HG03175 (cell line): ENCODE measurements around the gene PLCB4.

Experiments
- ATAC-seq: cut with Tn5 transposase; IDR thresholded peaks from one replicate; pipeline ENCODE4 v1.9.1; 2021; ENCODE audit warnings: mild to moderate bottlenecking, moderate library complexity; ENCODE audit not compliant: unreplicated experiment

PLCB4 gene

GRCh38 chr20:9301129-9302090 is 232.5 kb downstream of the PLCB4 start:
- no peak for ATAC-seq

GRCh38 chr20:9302091-9302462 is 233.2 kb downstream of the PLCB4 start:
- ATAC-seq: no peak

DNA sequence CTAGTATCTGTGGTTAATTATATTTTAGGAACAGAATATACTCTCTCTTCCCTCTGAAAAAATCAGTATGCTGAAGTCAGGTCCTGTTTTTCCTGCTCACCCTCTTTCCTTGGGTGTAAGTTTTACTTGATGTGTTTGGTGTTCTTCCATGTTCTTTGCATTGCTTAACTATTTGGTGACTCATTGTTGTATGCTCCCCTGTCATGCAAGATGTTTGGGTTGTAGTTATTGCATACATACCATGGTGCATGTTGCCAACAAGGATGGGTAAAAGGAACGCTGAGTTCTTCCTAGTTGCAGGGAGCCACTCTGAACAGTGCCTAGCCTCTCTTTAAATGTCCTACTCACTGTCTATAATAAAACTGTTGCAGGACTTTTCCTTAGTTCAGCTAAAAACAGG is 237.6 kb downstream of the PLCB4 start:
- ATAC-seq: no peak

DNA sequence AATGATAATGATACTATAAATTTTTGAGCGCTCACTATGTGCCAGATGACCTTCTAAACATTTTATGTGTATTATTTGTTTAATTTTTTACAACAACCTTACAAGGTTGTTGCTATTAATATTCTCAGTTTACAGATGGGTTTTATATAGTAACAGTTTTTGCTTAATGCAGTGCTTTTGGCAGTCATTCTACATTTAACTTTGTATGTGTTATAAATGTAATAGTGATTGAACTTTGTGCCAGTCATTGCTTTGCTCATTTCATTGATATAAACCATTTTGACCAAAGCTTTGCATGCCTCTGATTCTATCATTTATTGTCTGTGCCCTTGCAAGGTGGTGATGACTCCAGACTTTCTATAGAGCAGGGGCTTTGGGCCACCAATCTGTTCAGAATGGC is 239.2 kb downstream of the PLCB4 start:
- no peak for ATAC-seq

- no peak for ATAC-seq
Measured at GRCh38 chr20:9311132-9311531, 242.2 kb downstream of the PLCB4 start.

GRCh38 chr20:9319687-9320384 is 250.9 kb downstream of the PLCB4 start:
- ATAC-seq: no peak

DNA sequence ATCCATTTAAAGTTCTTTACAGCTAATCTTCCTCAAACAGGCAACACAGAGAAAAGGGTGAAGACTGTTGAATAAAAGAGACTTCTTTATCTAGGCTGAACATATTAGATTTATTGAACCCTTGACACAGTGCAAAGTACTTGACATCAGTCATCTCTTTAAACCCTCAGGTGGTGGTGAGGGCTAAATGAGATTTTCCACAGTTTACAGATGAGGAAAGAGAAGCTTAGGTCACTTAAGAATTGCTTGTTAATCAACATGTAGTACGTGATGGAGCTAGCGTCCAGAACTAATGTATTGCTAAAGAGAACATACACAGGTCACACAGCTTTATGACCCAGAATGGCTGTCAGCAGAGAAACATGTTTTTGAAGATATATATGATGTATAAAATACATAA is 252.1 kb downstream of the PLCB4 start:
- no peak for ATAC-seq

DNA sequence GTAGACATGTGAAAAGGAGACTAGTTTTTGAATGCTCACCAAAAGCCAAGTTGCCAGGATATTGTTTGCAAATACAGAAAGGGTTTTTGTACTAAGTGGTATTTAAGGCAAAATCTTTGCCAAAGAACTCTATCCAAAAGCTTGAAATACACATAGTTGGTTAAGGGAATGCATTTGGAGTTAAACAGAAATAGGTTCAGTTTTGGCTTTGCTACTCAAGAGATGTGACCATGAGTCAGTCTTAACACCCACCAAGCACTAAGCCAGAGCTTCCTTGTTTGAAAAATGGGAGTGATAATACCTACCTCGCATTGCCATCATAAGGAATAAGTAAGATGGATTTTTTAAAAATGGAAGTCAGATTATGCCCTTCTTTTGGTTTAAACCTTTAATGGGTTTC is 253.8 kb downstream of the PLCB4 start:
- no peak for ATAC-seq

DNA sequence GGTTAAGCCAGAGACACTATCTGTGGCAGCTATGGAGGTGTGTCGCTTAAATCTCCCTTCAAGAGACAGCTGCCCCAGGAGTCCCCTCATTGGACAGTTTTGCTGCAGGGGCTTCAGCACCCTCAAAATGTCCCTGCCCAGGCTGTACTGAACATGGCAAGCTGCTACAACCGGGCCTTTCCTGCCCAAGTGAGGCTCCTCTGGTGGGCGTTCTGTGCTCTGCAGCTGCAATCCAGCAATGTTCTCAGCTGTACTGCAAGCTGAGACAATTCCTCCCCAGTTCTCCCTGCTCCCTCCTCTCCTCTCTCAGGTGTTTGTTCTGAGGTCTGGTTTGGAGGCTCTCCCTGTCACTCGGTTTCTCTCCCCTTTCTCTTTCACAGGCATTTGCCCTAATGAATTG is 254.7 kb downstream of the PLCB4 start:
- ATAC-seq: no peak

GRCh38 chr20:9329355-9330101 is 260.6 kb downstream of the PLCB4 start:
- no peak for ATAC-seq

DNA sequence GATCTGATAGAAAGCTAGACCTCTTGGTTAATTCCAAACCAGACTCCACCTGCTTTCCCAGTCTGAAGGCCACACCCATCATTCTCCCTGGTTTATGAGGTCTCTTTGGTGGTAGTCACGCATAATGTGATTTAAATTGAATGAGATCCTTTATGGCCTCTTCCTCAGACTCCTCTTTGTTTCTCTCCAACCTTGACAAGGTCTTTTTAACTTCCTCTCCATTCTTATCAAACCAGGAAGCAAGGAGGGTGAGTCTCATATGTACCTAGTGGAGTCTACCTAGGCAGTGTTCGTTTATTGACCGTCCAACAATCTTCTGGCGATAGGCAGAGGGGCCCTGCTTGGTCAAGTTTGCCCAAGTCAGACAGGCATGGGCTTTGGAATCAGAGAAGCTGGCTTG is 261.3 kb downstream of the PLCB4 start:
- ATAC-seq: no peak

GRCh38 chr20:9331707-9332435 is 263.0 kb downstream of the PLCB4 start:
- ATAC-seq: no peak

DNA sequence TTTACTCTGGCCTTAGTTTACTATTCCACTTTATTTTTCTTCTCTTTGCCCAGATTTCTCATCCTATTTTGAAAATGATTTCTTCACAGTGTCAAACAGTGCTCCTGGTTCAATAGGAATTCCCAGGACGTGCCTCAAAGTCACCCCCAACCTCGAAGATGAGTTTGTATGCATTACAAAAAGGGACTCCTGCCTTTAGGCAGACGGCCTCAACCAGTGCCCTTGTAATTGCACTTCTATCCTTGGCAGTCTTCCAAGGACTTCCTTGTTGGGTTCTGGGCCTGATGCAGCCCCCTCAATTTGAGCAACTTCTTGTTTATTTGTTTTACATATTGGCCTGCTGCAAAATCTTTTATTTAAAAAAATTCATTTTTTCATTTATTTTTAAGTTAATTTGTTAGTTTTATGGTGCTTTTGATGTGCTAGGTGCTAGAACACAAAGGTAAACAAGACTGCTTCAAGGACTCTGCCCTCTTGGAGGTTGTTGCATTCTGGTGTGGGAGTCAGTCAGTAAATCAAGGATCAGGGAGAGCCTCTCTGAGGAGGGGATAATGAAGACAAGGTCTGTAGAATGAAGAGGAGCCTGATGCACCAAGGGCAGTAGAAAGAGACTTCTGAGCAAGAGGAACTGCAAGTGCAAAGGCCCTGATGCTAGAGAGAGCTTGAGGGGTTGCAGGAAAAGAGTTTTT is 264.0 kb downstream of the PLCB4 start:
- no peak for ATAC-seq

DNA sequence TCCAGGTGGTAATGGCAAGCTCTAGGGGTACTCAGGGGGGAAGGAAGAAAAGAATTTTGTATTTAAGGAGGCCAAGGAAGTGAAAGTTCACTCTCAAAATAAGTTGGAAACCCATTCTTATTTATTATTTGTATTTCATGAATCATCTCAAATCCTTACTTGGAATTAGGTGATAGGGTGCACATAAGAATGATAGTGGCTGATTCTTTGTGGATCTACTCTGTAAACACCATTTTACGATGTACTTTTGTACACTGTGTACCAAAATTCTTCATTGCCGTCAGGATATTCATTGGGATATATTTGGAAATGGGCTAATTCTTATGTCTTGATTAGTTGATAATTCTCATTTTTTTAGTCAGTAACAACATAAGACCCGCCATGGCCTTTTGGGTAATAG is 266.0 kb downstream of the PLCB4 start:
- no peak for ATAC-seq

DNA sequence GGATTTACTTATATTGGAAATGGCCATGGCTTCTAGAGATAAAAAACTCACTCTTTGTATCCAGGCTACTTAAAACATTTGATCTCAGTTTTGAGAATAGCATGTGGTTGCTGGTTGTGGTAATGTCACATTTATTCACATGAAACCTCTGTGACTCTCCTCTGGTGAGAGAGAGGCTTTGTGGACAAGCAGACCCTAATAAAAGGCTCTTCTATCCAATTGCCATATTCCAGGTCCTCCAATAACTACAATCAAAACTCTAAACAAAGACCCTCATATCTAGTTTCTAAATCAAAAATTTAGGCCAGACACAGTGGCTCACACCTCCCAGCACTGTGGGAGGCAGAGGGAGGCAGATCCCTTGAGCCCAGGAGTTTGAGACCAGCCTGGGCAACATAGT is 269.2 kb downstream of the PLCB4 start:
- no peak for ATAC-seq

DNA sequence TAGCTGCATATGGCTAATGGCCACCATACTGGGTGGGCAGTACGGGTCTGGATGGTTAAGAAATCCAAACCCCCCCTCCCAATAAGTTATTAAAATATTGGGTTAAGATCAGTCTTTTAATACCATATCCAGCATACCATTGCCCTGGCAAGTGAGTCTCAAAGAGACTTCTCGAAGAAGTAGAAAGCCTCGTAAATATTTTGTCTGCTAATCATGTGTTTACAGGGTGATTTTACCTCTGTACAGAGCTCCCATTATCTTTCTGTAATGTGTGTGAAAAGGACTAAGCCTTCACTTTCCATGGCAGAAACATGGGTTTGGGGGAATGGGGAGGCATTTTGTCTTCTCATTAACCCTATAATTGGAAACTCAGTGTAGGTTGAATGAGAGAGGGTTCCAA is 270.8 kb downstream of the PLCB4 start:
- no peak for ATAC-seq

DNA sequence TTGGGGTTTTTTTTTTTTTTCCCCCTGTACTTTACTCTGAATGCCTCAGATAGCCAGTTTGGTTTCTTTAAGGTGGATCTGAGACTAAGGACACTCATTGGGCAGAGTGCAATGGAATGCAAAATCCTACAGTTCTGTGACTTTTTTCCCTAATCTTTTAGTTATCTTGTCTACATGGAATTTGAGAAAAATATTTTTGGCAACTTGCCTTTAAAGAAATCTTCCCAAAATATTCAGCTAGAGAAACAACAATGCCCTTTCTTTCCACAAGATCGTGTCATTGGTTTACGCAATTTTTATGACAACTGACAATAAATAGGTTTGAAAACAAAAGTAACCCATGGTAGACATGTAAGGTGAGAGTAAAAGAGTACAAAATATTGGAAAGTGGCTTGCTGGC is 273.8 kb downstream of the PLCB4 start:
- ATAC-seq: no peak

- ATAC-seq: no peak
Measured at GRCh38 chr20:9344083-9344920, 275.4 kb downstream of the PLCB4 start.

DNA sequence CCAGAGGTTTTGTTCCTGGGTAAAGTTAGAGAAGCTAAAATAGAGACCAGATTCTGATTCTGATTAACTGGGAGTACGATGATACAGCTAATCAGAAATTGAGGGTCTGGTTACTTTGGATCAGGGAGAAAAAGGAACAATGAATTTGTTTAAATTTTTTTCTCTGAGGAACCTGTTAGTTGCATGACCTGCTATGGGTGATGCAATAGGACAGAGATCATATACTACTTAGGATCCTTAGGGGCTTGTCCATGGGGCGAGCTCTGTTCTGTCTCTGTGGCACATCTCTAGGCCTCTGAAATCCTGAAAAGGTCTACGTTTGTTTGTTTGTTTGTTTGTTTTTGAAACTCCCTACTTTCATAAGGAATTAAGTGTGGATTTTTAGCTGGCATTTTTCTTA is 279.4 kb downstream of the PLCB4 start:
- ATAC-seq: no peak
